B cell (primary cell): ENCODE results near the gene RENBP. TPM values are rescaled to one million over a fixed set of nuclear protein-coding genes. Genes with fewer than 3 reads are reported as not detected.
A peak's percentile ranks its signal among the peaks of the same experiment; 100 is the strongest.

Experiments used
- ATAC-seq: fragments of 200-7000 bp; cut with Tn5 transposase; one replicate; pipeline ENCODE4 v1.10.0; 2021; ENCODE audit warnings: low read depth, mild to moderate bottlenecking, moderate number of reproducible peaks, moderate library complexity
- CTCF ChIA-PET: fragments of 350-600 bp; sonication (Branson Sonifier 250); formaldehyde crosslinking; loops from one replicate; lab custom pipeline; 2021; ENCODE audit warnings: antibody characterized with exemption, inconsistent platforms; lab: Charles Lee
- POLR2A ChIA-PET: fragments of 350-600 bp; sonication (Branson Sonifier 250); formaldehyde crosslinking; loops from one replicate; lab custom pipeline; 2021; ENCODE audit warnings: antibody characterized with exemption; lab: Charles Lee
- DNase-seq: peaks from one replicate; pipeline ENCODE4 v3.0.0; 2013
- H2AFZ ChIP-seq: 2 replicates; pipeline ENCODE4 v1.6.1; 2012; ENCODE audit warnings: mild to moderate bottlenecking, low read depth, low read length; ENCODE audit not compliant: insufficient read depth, poor library complexity, severe bottlenecking
- H3K27ac ChIP-seq, 2 donors: 1 replicate in 1 of 2; 2 replicates in 1 of 2; pipeline ENCODE4 v1.5.1; 2012 to 2013; ENCODE audit warnings: low read length in 2 of 2, mild to moderate bottlenecking in 2 of 2, moderate library complexity in 1 of 2
- H3K27me3 ChIP-seq, 4 experiments: fragments of 200-600 bp in 1 of 4; sonication (generic) in 1 of 4; replicated peaks in 1 of 4; 1 replicate in 2 of 4; 2 replicates in 2 of 4; pipeline versions ENCODE4 v1.6.1 to v1.7.0; 2013 to 2016; ENCODE audit warnings: low read length in 3 of 4, mild to moderate bottlenecking in 2 of 4, mixed read lengths in 1 of 4, moderate library complexity in 1 of 4; ENCODE audit not compliant: insufficient read depth in 4 of 4, control insufficient read depth in 3 of 4; ENCODE audit errors: control extremely low read depth in 1 of 4
- H3K36me3 ChIP-seq, 2 experiments: replicated peaks in 1 of 2; 1 replicate in 1 of 2; 2 replicates in 1 of 2; pipeline versions ENCODE4 v1.6.1 to v1.7.1; 2013; ENCODE audit warnings: low read length in 1 of 2; ENCODE audit not compliant: insufficient read depth in 2 of 2, control insufficient read depth in 1 of 2; ENCODE audit errors: control extremely low read depth in 1 of 2, extremely low read depth in 1 of 2
- H3K4me1 ChIP-seq, 2 donors: fragments of 200-600 bp in 1 of 2; sonication (generic) in 1 of 2; 1 replicate in 1 of 2; 2 replicates in 1 of 2; pipeline versions ENCODE4 v1.5.1 to v1.6.1; 2013 to 2017; ENCODE audit warnings: low read length in 2 of 2; ENCODE audit not compliant: control insufficient read depth in 2 of 2, insufficient read depth in 2 of 2
- H3K4me2 ChIP-seq: replicated peaks from 2 replicates; pipeline ENCODE3; 2012; ENCODE audit warnings: mild to moderate bottlenecking, low read depth, low read length; ENCODE audit not compliant: poor library complexity, severe bottlenecking
- H3K4me3 ChIP-seq, 5 experiments: fragments of 200-600 bp in 1 of 5; sonication (generic) in 1 of 5; 1 replicate in 3 of 5; 2 replicates in 2 of 5; pipeline versions ENCODE4 v1.5.1 to v1.7.0; 2011 to 2016; ENCODE audit warnings: low read length in 4 of 5, mild to moderate bottlenecking in 4 of 5, low read depth in 2 of 5, control low read depth in 1 of 5, moderate library complexity in 1 of 5; ENCODE audit not compliant: insufficient read depth in 1 of 5; ENCODE audit errors: control extremely low read depth in 1 of 5, extremely low read depth in 1 of 5
- H3K79me2 ChIP-seq: fragments of 200-600 bp; sonication (generic); one replicate; pipeline ENCODE4 v1.6.0; 2016; ENCODE audit warnings: low read length; ENCODE audit not compliant: control insufficient read depth, insufficient read depth
- H3K9ac ChIP-seq: fragments of 200-600 bp; sonication (generic); 2 replicates; pipeline ENCODE4 v1.6.1; 2017; ENCODE audit warnings: mild to moderate bottlenecking, low read length, moderate library complexity
- H3K9me3 ChIP-seq, 3 donors: one replicate each; pipeline versions ENCODE4 v1.6.1 to v1.7.1; 2013; ENCODE audit warnings: low read length in 2 of 3; ENCODE audit not compliant: control insufficient read depth in 2 of 3, insufficient read depth in 1 of 3; ENCODE audit errors: control extremely low read depth in 1 of 3
- H4K20me1 ChIP-seq: 2 replicates; pipeline ENCODE4 v1.6.0; 2012; ENCODE audit warnings: mild to moderate bottlenecking, low read length; ENCODE audit not compliant: insufficient read depth, control insufficient read depth, poor library complexity, severe bottlenecking
- H3K27ac Mint-ChIP-seq: one replicate; pipeline ENCODE4 v1.8.0; 2021; ENCODE audit warnings: mixed read lengths
- H3K27me3 Mint-ChIP-seq: one replicate; pipeline ENCODE4 v1.8.0; 2021; ENCODE audit warnings: mixed read lengths
- H3K4me1 Mint-ChIP-seq: one replicate; pipeline ENCODE4 v1.8.0; 2021; ENCODE audit warnings: mixed read lengths
- H3K4me3 Mint-ChIP-seq: one replicate; pipeline ENCODE4 v1.8.0; 2021; ENCODE audit warnings: mixed read lengths
- H3K9me3 Mint-ChIP-seq: one replicate; pipeline ENCODE4 v1.8.0; 2022; ENCODE audit warnings: mixed read lengths; ENCODE audit not compliant: insufficient read depth
- CTCF ChIP-seq: fragments of 200-600 bp; IDR thresholded peaks from one replicate; pipeline ENCODE4 v1.8.0; 2022; ENCODE audit warnings: antibody characterized with exemption, mild to moderate bottlenecking
- EZH2 ChIP-seq: IDR thresholded peaks from 2 replicates; pipeline ENCODE4 v1.6.1; 2012; ENCODE audit warnings: borderline replicate concordance, low read depth, mild to moderate bottlenecking, moderate library complexity, low read length; ENCODE audit not compliant: insufficient read depth, poor library complexity, severe bottlenecking
- WGBS: methylation state at CpG from one replicate; pipeline ENCODE4 v1.1.5; 2013; ENCODE audit warnings: missing lambda C conversion rate; ENCODE audit not compliant: insufficient coverage; 5-methylcytosine and 5-hydroxymethylcytosine counted together
- intact Hi-C: fragments of 100-400 bp; cut with micrococcal nuclease; formaldehyde crosslinking; loops from one replicate; pipeline ENCODE4 v1.10.0; 2022
- polyA plus RNA-seq: library from polyadenylated mRNA; depleted of rRNA; stranded (reverse); fragments of >200 nt; gene quantifications from 2 replicates; pipeline ENCODE4 v1.2.3, GENCODE V29; 2012
- total RNA-seq, 2 donors: library from RNA; stranded (reverse); fragments of 120-200 nt in 1 of 2; gene quantifications; 1 replicate in 1 of 2; 2 replicates in 1 of 2; pipeline versions ENCODE4 v1.2.3 to v1.2.4, GENCODE V29; 2013 to 2022

RENBP gene
- total and polyA plus RNA-seq, 2 donors (not counting 1 experiment from before 2014, with no cell fraction given) = 30.6 to 39.2 TPM

- Histone ChIP-seq H3K4me2 (peak within 1 kb of the TSS; percentile 47), H2AFZ (peak within 1 kb of the TSS; percentile 22), H4K20me1 (peaks cover 5% of the 10 kb centered on the region), H3K36me3 (peaks cover 0 to 10% of the 10 kb centered on the region in 2 experiments), H3K27me3 (no peaks in the 10 kb centered on the region), H3K27ac (peak within 1 kb of the TSS in 1 of 2 donors; percentile 52), H3K79me2 (no peaks in the 10 kb centered on the region), H3K4me1 (peaks cover 45 to 48% of the 10 kb centered on the region in 2 donors), H3K4me3 (peak within 1 kb of the TSS in 1 of 5 experiments; percentile 12), H3K9ac (no peak within 1 kb of the TSS), H3K9me3 (no peaks in the 10 kb centered on the region)
- DNase-seq (no peak), ATAC-seq (no peak)
- Mint-ChIP-seq H3K9me3 (no peaks in the 10 kb centered on the region), H3K4me1 (peaks cover 46% of the 10 kb centered on the region), H3K27me3 (no peaks in the 10 kb centered on the region), H3K4me3 (peak within 1 kb of the TSS; percentile 73), H3K27ac (peak within 1 kb of the TSS; percentile 95)
- POLR2A ChIA-PET = no interaction called here
- intact Hi-C loops = no loop called here
- CTCF ChIA-PET = no interaction called here
- TF ChIP-seq CTCF (no peak), EZH2 (no peak)
- WGBS = 45% methylated on average over 12 of the region's 26 CpGs
Measured at GRCh38 chrX:153903991-153904957, 40.2 kb downstream of the RENBP start, which contains the start of gene AVPR2. Gene AVPR2 (plus strand): TSS chrX:153904673. CDS start chrX:153905146, 473 bp downstream.
